Adrenal gland (tissue), 12 donors: ENCODE measurements around the gene HCAR3. TPM values are rescaled to one million over a fixed set of nuclear protein-coding genes. Genes with fewer than 3 reads are reported as not detected.
"Not testable (repeated sequence)": the region's sequence is repeated elsewhere in the genome, so short reads cannot be mapped to it uniquely, and the experiment has no call there.

Experiments used
- DNase-seq, 7 donors: peaks; one replicate each; pipeline ENCODE4 v3.0.0-alpha.2; 2019 to 2020
- H3K27ac ChIP-seq, 5 donors: fragments of 200-600 bp; sonication (generic) in 4 of 5; 1 replicate in 3 of 5; 2 replicates in 2 of 5; pipeline versions ENCODE4 v1.5.1 to v1.8.0; 2016 to 2020; ENCODE audit warnings: mild to moderate bottlenecking in 1 of 5
- H3K27me3 ChIP-seq: fragments of 200-600 bp; 2 replicates; pipeline ENCODE4 v1.8.0; 2021
- H3K36me3 ChIP-seq, 2 donors: fragments of 200-600 bp; replicated peaks in 1 of 2; 1 replicate in 1 of 2; 2 replicates in 1 of 2; pipeline versions ENCODE4 v1.5.1 to v1.8.0; 2018 to 2022
- H3K4me1 ChIP-seq, 2 donors: fragments of 200-600 bp; replicated peaks in 1 of 2; 1 replicate in 1 of 2; 2 replicates in 1 of 2; pipeline versions ENCODE4 v1.5.1 to v1.8.0; 2018 to 2021
- H3K4me3 ChIP-seq, 4 donors: fragments of 200-600 bp; sonication (generic) in 3 of 4; one replicate each; pipeline ENCODE4 v1.5.1; 2016 to 2018
- H3K9me3 ChIP-seq, 3 donors: fragments of 200-600 bp; sonication (generic) in 1 of 3; replicated peaks in 1 of 3; 1 replicate in 2 of 3; 2 replicates in 1 of 3; pipeline versions ENCODE4 v1.5.1 to v1.8.0; 2016 to 2021
- CTCF ChIP-seq, 6 experiments: fragments of 450-650 bp in 4 of 6; fragments of 200-600 bp in 2 of 6; sonication (generic) in 1 of 6; IDR thresholded peaks; 1 replicate in 5 of 6; 2 replicates in 1 of 6; pipeline versions ENCODE4 v1.5.1 to v1.8.0; 2016 to 2021; ENCODE audit warnings: antibody characterized with exemption in 6 of 6, mild to moderate bottlenecking in 2 of 6, moderate library complexity in 1 of 6
- POLR2A ChIP-seq, 2 donors: fragments of 450-650 bp; IDR thresholded peaks; one replicate each; pipeline ENCODE4 v1.6.1; 2017; ENCODE audit warnings: antibody characterized with exemption in 2 of 2, mild to moderate bottlenecking in 2 of 2, moderate library complexity in 1 of 2
- WGBS, 4 donors: extraction: QIAGEN DNeasy Blood & Tissue Kit in 2 of 4; methylation state at CpG; one replicate each; pipeline versions ENCODE4 v1.1.5 to v1.1.7; 2013 to 2017; 5-methylcytosine and 5-hydroxymethylcytosine counted together
- intact Hi-C, 2 donors: fragments of 100-400 bp; cut with DNase I; formaldehyde crosslinking; loops; one replicate each; pipeline versions ENCODE4 v1.14.1 to v1.15.0; 2022 to 2023
- polyA plus RNA-seq, 3 donors: library from polyadenylated mRNA; stranded (reverse); fragments of 200-250 nt in 2 of 3; fragments of 350-450 nt in 1 of 3; fragmentation: Illumina TruSeq in 1 of 3; extraction: RNeasy Lipid Tissue Mini Kit (QIAGEN cat#74804) in 1 of 3; gene quantifications; one replicate each; pipeline ENCODE4 v1.2.3, GENCODE V29; 2013 to 2014
- total RNA-seq, 9 donors: library from RNA; depleted of rRNA in 4 of 9; stranded (reverse); fragments of >200 nt in 4 of 9; fragments of 120-200 nt in 1 of 9; fragmentation: NEBNext Ultra II Directional in 1 of 9; extraction: Animal tissue kit (Norgen Biotek cat#: 25700) in 1 of 9; gene quantifications; one replicate each; pipeline versions ENCODE4 v1.1.0 to v1.2.4, GENCODE V29; 2013 to 2023
- donor health status: healthy with polysubstance abuse.
- donor health status: Bipolar disorder and iron deficiency.
- donor health status: DM: yes; HTN: yes; CAD: no.
- donor health status: DM: no; HTN: no; CAD: no.
- donor health status: DM: no; HTN: no; CAD: no.
- donor health status: DM: yes; HTN: yes; CAD: no.

The HCAR3 gene
- total and polyA plus RNA-seq, 12 donors: 0.11 to 0.47 (median 0.20) TPM; not detected in 8

DNA sequence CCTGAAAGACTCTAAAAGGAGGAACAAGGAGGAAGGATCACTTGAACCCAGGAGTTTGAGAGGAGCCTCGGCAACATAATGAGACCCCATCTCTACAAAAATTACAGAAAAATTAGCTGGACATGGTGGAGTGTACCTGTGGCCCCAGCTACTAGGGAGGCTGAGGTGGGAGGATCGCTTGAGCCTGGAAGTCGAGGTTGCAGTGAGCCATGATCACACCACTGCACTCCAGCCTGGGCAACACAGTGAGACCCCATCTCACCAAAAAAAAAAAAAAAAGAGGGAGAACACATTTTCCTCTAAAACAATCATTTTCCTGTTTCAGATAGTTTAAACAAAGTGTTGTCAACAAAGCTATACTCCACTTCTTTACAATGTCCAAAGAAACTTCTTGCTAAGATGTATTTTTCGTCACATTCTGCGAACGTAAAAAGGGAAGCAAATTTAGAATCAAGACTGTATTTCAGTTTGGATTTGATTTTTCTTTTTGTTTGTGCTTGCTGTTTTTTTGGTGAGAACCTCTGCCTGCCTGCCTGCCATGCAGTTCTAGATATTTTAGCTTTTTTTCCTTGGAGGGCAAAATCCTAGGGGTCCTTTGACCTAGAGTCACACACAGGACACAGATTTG lies 9.0 kb upstream of the HCAR3 start:
- no peaks in the 10 kb centered on the region for H3K9me3 ChIP-seq
- H3K4me3 ChIP-seq: no peak overlapping the region
- no peaks in the 10 kb centered on the region for H3K36me3 ChIP-seq
- no peaks in the 10 kb centered on the region for H3K4me1 ChIP-seq
- WGBS, 4 donors: 77 to 85% (median 80%) methylated on average over 6 of the region's 6 CpGs
- intact Hi-C loops: no loop called here
- H3K27me3 ChIP-seq: no peaks in the 10 kb centered on the region
- no peak overlapping the region for H3K27ac ChIP-seq
- no peak for DNase-seq
- TF ChIP-seq POLR2A (IDR thresholded peaks at IDR 0.05): no peak
- no peak for TF ChIP-seq CTCF (IDR thresholded peaks at IDR 0.05)

GRCh38 chr12:122724641-122725243 lies 8.1 kb upstream of the HCAR3 start:
- Histone ChIP-seq H3K27me3 (no peaks in the 10 kb centered on the region), H3K4me3 (no peak overlapping the region), H3K36me3 (no peaks in the 10 kb centered on the region), H3K4me1 (peaks cover 0 to 4% of the 10 kb centered on the region in 2 donors), H3K27ac (no peak overlapping the region), H3K9me3 (no peaks in the 10 kb centered on the region)
- DNase-seq: no peak
- TF ChIP-seq POLR2A (IDR thresholded peaks at IDR 0.05) (no peak), CTCF (IDR thresholded peaks at IDR 0.05) (no peak)
- intact Hi-C loops: no loop called here
- WGBS, 4 donors: 88 to 94% (median 89%) methylated on average over 12 of the region's 12 CpGs

DNA sequence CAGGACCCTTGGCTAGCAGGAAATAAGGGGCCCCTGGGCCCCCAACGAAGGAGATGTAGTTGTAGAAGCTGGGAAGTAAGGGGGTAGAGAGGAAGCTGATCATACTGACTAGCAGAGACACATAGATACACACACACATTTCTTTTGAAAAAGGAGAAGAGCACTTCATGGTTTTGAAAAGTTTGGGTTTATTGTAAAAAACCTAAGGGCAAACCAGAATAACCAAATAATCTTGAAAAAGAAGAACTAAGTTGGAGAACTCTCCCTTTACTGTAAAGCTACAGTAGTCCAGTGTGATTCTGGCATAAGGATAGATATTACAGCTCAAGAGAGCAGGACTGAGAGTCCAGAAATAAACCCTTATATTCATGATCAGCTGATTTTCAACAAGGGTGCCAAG lies 5.8 kb upstream of the HCAR3 start:
- Histone ChIP-seq H3K36me3 (no peaks in the 10 kb centered on the region), H3K4me3 (no peak overlapping the region), H3K4me1 (peaks cover 0 to 4% of the 10 kb centered on the region in 2 donors), H3K27ac (no peak overlapping the region), H3K27me3 (no peaks in the 10 kb centered on the region), H3K9me3 (no peaks in the 10 kb centered on the region)
- intact Hi-C loops: no loop called here
- DNase-seq: no peak
- TF ChIP-seq CTCF (IDR thresholded peaks at IDR 0.05) (no peak), POLR2A (IDR thresholded peaks at IDR 0.05) (no peak)
- WGBS, 4 donors: 25 to 45% (median 42%) methylated on average over 1 of the region's 1 CpG

DNA sequence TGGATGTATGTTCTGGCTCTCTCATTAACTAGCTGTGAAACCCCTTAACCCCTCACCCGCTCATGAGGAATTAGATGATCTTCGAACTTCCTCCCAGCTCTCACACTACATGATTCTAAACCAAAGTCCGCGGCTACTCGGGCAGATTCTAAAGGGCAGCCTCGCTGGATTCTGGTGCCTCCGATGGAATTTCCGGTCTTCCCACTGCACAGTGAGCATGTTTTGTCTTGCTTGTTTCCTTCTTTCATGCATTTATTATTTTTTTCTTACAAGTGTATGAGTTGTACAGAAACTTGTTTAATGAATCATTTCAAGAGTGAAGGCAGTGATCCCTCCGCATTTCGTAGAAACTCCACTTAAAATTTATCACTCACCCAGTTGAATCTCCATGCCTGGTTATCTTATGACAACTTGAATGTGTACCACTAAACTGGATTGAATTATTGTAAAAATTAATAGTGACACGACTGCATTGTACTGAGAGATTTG lies 4.5 kb upstream of the HCAR3 start:
- Histone ChIP-seq H3K36me3 (no peaks in the 10 kb centered on the region), H3K4me1 (peaks cover 0 to 4% of the 10 kb centered on the region in 2 donors), H3K9me3 (no peaks in the 10 kb centered on the region), H3K27me3 (no peaks in the 10 kb centered on the region), H3K4me3 (no peak overlapping the region), H3K27ac (no peak overlapping the region)
- TF ChIP-seq POLR2A (IDR thresholded peaks at IDR 0.05): no peak
- TF ChIP-seq CTCF (IDR thresholded peaks at IDR 0.05): no peak
- DNase-seq: no peak
- 75 to 84% (median 82%) methylated on average over 11 of the region's 11 CpGs for WGBS, 4 donors
- intact Hi-C loops: no loop called here

GRCh38 chr12:122715211-122715610 lies 1.4 kb downstream of the HCAR3 start:
- DNase-seq, intact Hi-C loops, H3K27ac ChIP-seq, H3K4me1 ChIP-seq, H3K4me3 ChIP-seq, H3K36me3 ChIP-seq, H3K9me3 ChIP-seq, H3K27me3 ChIP-seq: not testable (repeated sequence)
- 77 to 81% (median 79%) methylated on average over 6 of the region's 6 CpGs for WGBS, 4 donors

GRCh38 chr12:122713491-122714188 lies 3.0 kb downstream of the HCAR3 start:
- H3K4me1 ChIP-seq, DNase-seq, H3K4me3 ChIP-seq, H3K9me3 ChIP-seq, H3K27me3 ChIP-seq, intact Hi-C loops, H3K27ac ChIP-seq, H3K36me3 ChIP-seq: not testable (repeated sequence)
- 32 to 41% (median 38%) methylated on average over 2 to 3 of the region's 10 CpGs for WGBS, 4 donors

DNA sequence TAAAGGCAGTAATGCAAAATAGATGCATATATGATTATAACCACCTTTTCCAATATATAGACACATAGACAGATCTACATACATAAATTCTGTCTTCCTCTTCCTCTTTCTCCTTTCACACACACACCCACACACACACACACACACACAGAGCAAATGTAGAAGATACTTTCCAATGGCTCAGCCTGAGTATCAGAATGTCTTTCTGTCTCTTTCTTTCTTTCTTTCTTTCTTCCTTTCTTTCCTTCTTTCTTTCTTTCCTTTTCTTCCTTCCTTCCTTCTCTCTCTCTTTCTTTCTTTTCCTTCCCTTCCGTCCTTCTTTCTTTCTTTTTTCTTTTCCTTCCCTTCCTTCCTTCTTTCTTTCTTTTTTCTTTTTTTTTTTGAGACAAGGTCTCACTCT lies 5.3 kb downstream of the HCAR3 start:
- H3K27me3 ChIP-seq, DNase-seq, H3K4me1 ChIP-seq, H3K27ac ChIP-seq, H3K9me3 ChIP-seq, H3K4me3 ChIP-seq, intact Hi-C loops, H3K36me3 ChIP-seq: not testable (repeated sequence)
- 65 to 78% (median 67%) methylated on average over 1 of the region's 1 CpG for WGBS, 4 donors
